Left cardiac atrium (tissue), 4 donors: Measurements from ENCODE around the gene TSPAN11. TPM values are rescaled to one million over a fixed set of nuclear protein-coding genes. Genes with fewer than 3 reads are reported as not detected.

Experiments used
- ATAC-seq, 2 donors: fragments of 200-7000 bp; cut with Tn5 transposase; one replicate each; pipeline ENCODE4 v1.9.1; 2020; ENCODE audit warnings: mild to moderate bottlenecking in 2 of 2, moderate library complexity in 2 of 2
- DNase-seq: peaks from one replicate; pipeline ENCODE4 v3.0.0-alpha.2; 2020
- intact Hi-C, 2 donors: fragments of 100-400 bp; cut with DNase I; formaldehyde crosslinking; loops; one replicate each; pipeline versions ENCODE4 v1.14.1 to v1.15.1; 2022 to 2023
- total RNA-seq, 2 donors: library from RNA; stranded (reverse); fragmentation: NEBNext Ultra II Directional; extraction: Animal tissue kit (Norgen Biotek cat#: 25700); gene quantifications; one replicate each; pipeline ENCODE4 v1.2.1, GENCODE V29; 2021
- donor health status: DM: no; HTN: yes; CAD: no.
- donor health status: DM: no; HTN: yes; CAD: no; lungs with severe emphysema.
- donor health status: DM: yes; HTN: yes; CAD: no.
- donor health status: Dilated cardiomyopathy.

Gene TSPAN11
- total RNA-seq, 2 donors from 2014 or later: 2.5 to 3.8 TPM

GRCh38 chr12:30953951-30954751 lies 27.6 kb downstream of the TSPAN11 start:
- DNase-seq: no peak
- peak; percentile 47 to 59 for ATAC-seq
- intact Hi-C loops: no loop called here

GRCh38 chr12:30955214-30955613 lies 28.7 kb downstream of the TSPAN11 start:
- no peak for DNase-seq
- intact Hi-C loops: no loop called here
- ATAC-seq: no peak

GRCh38 chr12:30959110-30959710 lies 32.7 kb downstream of the TSPAN11 start:
- intact Hi-C loops: no loop called here
- no peak for ATAC-seq
- DNase-seq: no peak

GRCh38 chr12:30959778-30960177 lies 33.2 kb downstream of the TSPAN11 start:
- intact Hi-C loops: no loop called here
- DNase-seq: no peak
- ATAC-seq: no peak

- no peak for ATAC-seq
- intact Hi-C loops: no loop called here
- no peak for DNase-seq
These were observed 34.5 kb downstream of the TSPAN11 start for GRCh38 chr12:30961030-30961429.

- ATAC-seq: no peak
- intact Hi-C loops: no loop called here
- DNase-seq: no peak
These were observed 35.5 kb downstream of the TSPAN11 start for GRCh38 chr12:30962047-30962446.

- DNase-seq (no peak), ATAC-seq (no peak)
- intact Hi-C loops: no loop called here
These were observed 37.4 kb downstream of the TSPAN11 start for GRCh38 chr12:30963709-30964564.

GRCh38 chr12:30964896-30965612 lies 38.5 kb downstream of the TSPAN11 start:
- ATAC-seq: no peak
- intact Hi-C loops: no loop called here
- no peak for DNase-seq

GRCh38 chr12:30965613-30965985 lies 39.1 kb downstream of the TSPAN11 start:
- no peak for DNase-seq
- intact Hi-C loops: no loop called here
- ATAC-seq: no peak

GRCh38 chr12:30967026-30967425 lies 40.5 kb downstream of the TSPAN11 start:
- peak; percentile 0 for DNase-seq
- ATAC-seq: no peak
- intact Hi-C loops: no loop called here

GRCh38 chr12:30968211-30968610 lies 41.7 kb downstream of the TSPAN11 start:
- intact Hi-C loops: no loop called here
- ATAC-seq (peak; percentile 74 to 87), DNase-seq (peak; percentile 58)

- DNase-seq (no peak), ATAC-seq (no peak)
- intact Hi-C loops: no loop called here
These were observed 42.5 kb downstream of the TSPAN11 start for GRCh38 chr12:30969006-30969405.

- intact Hi-C loops: no loop called here
- DNase-seq: no peak
- ATAC-seq: no peak
These were observed 43.3 kb downstream of the TSPAN11 start for GRCh38 chr12:30969606-30970395.

GRCh38 chr12:30970559-30971197 lies 44.1 kb downstream of the TSPAN11 start:
- DNase-seq (peak; percentile 37), ATAC-seq (peak in 1 of 2 donors; percentile 58)
- intact Hi-C loops: no loop called here

- intact Hi-C loops: no loop called here
- ATAC-seq (no peak), DNase-seq (no peak)
These were observed 45.5 kb downstream of the TSPAN11 start for GRCh38 chr12:30972035-30972434.

- ATAC-seq (no peak), DNase-seq (no peak)
- intact Hi-C loops: no loop called here
These were observed 46.6 kb downstream of the TSPAN11 start for GRCh38 chr12:30973175-30973574.

- DNase-seq (no peak), ATAC-seq (no peak)
- intact Hi-C loops: no loop called here
These were observed 47.3 kb downstream of the TSPAN11 start for GRCh38 chr12:30973830-30974229.
